HepG2 (cell line): Measurements from ENCODE around the gene STOM. TPM values are rescaled to one million over a fixed set of nuclear protein-coding genes. Genes with fewer than 3 reads are reported as not detected.

ENCODE experiments used
- ATAC-seq: fragments of 200-7000 bp; cut with Tn5 transposase; 3 replicates; pipeline ENCODE4 v1.9.1; 2020; ENCODE audit warnings: mild to moderate bottlenecking, moderate library complexity
- BruUV-seq: library from RNA; stranded (reverse); fragments of 400-500 nt; replicated peaks from 2 replicates; lab custom pipeline; 2021; lab: Mats Ljungman, UMichigan
- CTCF ChIA-PET: fragments of 300-600 bp; formaldehyde crosslinking; extraction: SDS; loops from one replicate; lab custom pipeline; 2021; ENCODE audit warnings: low total read pairs, inconsistent platforms, low intra/inter-chr PET ratio; lab: Yijun Ruan, JAX
- POLR2A ChIA-PET: fragments of 350-600 bp; sonication (Branson Sonifier 250); formaldehyde crosslinking; loops from one replicate; lab custom pipeline; 2020; ENCODE audit warnings: antibody characterized with exemption, inconsistent platforms; lab: Yijun Ruan, JAX
- DNase-seq: peaks from one replicate; pipeline ENCODE4 v3.0.0-alpha.2; 2015; ENCODE audit warnings: low spot score
- FAIRE-seq: peaks from 3 replicates; lab custom pipeline; 2011; peaks lifted over from hg19 to GRCh38; lab: Jason Lieb, UNC
- H2AFZ ChIP-seq: one replicate; pipeline ENCODE4 v1.6.1; 2011; ENCODE audit warnings: low read length, inconsistent platforms
- H3K27ac ChIP-seq: fragments of 300-600 bp; 3 replicates; pipeline ENCODE4 v1.8.0; 2011; ENCODE audit warnings: mixed run types, mild to moderate bottlenecking, mixed read lengths, low read length, inconsistent platforms; ENCODE audit not compliant: insufficient read depth; ENCODE audit errors: extremely low read length
- H3K27me3 ChIP-seq, 2 experiments: fragments of 200-600 bp in 1 of 2; 2 replicates in 1 of 2; 3 replicates in 1 of 2; pipeline versions ENCODE4 v1.6.0 to v1.8.0; 2011; ENCODE audit warnings: low read length in 2 of 2, mild to moderate bottlenecking in 2 of 2, moderate library complexity in 2 of 2, inconsistent platforms in 1 of 2; ENCODE audit not compliant: insufficient read depth in 2 of 2, control insufficient read depth in 1 of 2
- H3K36me3 ChIP-seq, 2 experiments: fragments of 200-600 bp in 1 of 2; replicated peaks in 1 of 2; 2 replicates in 1 of 2; 3 replicates in 1 of 2; pipeline versions ENCODE4 v1.5.1 to v1.8.0; 2011; ENCODE audit warnings: low read length in 2 of 2, inconsistent platforms in 1 of 2; ENCODE audit not compliant: insufficient read depth in 2 of 2, control insufficient read depth in 1 of 2
- H3K4me1 ChIP-seq: 2 replicates; pipeline ENCODE4 v1.5.1; 2012; ENCODE audit warnings: low read length, inconsistent platforms; ENCODE audit not compliant: insufficient read depth
- H3K4me2 ChIP-seq: 2 replicates; pipeline ENCODE4 v1.6.0; 2011; ENCODE audit warnings: low read depth, low read length, inconsistent platforms
- H3K4me3 ChIP-seq, 3 experiments: fragments of 200-600 bp in 1 of 3; sonication (generic), shearing (Covaris generic) in 1 of 3; replicated peaks in 1 of 3; 2 replicates each; pipeline ENCODE4 v1.5.1; 2011 to 2016; ENCODE audit warnings: low read length in 3 of 3, inconsistent platforms in 2 of 3, low read depth in 2 of 3, mild to moderate bottlenecking in 2 of 3, control low read depth in 1 of 3, mixed read lengths in 1 of 3; ENCODE audit not compliant: insufficient read depth in 1 of 3
- H3K79me2 ChIP-seq: one replicate; pipeline ENCODE4 v1.6.1; 2011; ENCODE audit warnings: low read length, inconsistent platforms; ENCODE audit not compliant: insufficient read depth
- H3K9ac ChIP-seq: 2 replicates; pipeline ENCODE4 v1.6.0; 2011; ENCODE audit warnings: mild to moderate bottlenecking, low read depth, low read length, inconsistent platforms; ENCODE audit not compliant: insufficient read depth
- H3K9me3 ChIP-seq: 2 replicates; pipeline ENCODE4 v1.5.1; 2012; ENCODE audit warnings: mild to moderate bottlenecking, low read length
- H4K20me1 ChIP-seq: 2 replicates; pipeline ENCODE4 v1.6.0; 2011; ENCODE audit warnings: inconsistent platforms, mild to moderate bottlenecking, low read length, moderate library complexity; ENCODE audit not compliant: insufficient read depth
- ARHGAP35 ChIP-seq: sonication (generic); formaldehyde crosslinking; IDR thresholded peaks from 2 replicates; pipeline ENCODE4 v1.9.0; 2022; ENCODE audit warnings: mild to moderate bottlenecking, inconsistent platforms, moderate library complexity, missing genetic modification reagents, borderline replicate concordance
- RFX5 ChIP-seq: IDR thresholded peaks from 2 replicates; pipeline ENCODE4 v1.6.1; 2011; ENCODE audit warnings: low read depth, low read length, improper control_type of control experiment
- TBX2 ChIP-seq: sonication (generic); formaldehyde crosslinking; IDR thresholded peaks from 2 replicates; pipeline ENCODE4 v1.5.0; 2020; ENCODE audit warnings: missing genetic modification reagents, mild to moderate bottlenecking, borderline replicate concordance
- ZFP36 ChIP-seq: fragments of 150-350 bp; IDR thresholded peaks from 2 replicates; pipeline ENCODE4 v1.6.1; 2018; ENCODE audit warnings: borderline replicate concordance, low read length, low read depth; ENCODE audit not compliant: partially characterized antibody
- ZNF556 ChIP-seq: sonication (generic); formaldehyde crosslinking; IDR thresholded peaks from 2 replicates; pipeline ENCODE4 v1.4.0; 2020; ENCODE audit warnings: mild to moderate bottlenecking, missing genetic modification reagents, borderline replicate concordance
- ZNF768 ChIP-seq: sonication (generic); formaldehyde crosslinking; IDR thresholded peaks from 2 replicates; pipeline ENCODE4 v1.4.0; 2020; ENCODE audit warnings: missing genetic modification reagents
- ZNF850 ChIP-seq: sonication (generic); formaldehyde crosslinking; conservative IDR thresholded peaks from 2 replicates; pipeline ENCODE4 v1.9.0; 2021; ENCODE audit warnings: mild to moderate bottlenecking, missing genetic modification reagents
- WGBS: methylation state at CpG from one replicate; pipeline ENCODE4 v1.1.6; 2017; ENCODE audit warnings: low lambda C conversion rate; 5-methylcytosine and 5-hydroxymethylcytosine counted together
- in situ Hi-C: cut with HindIII; loops from 2 replicates; pipeline ENCODE4 v1.10.0; 2017; ENCODE audit warnings: low pct_unique_long_range_greater_than_20kb; ENCODE audit not compliant: extremely low pct_ligation_motif_present
- intact Hi-C: fragments of 100-400 bp; cut with micrococcal nuclease; formaldehyde crosslinking; loops from one replicate; pipeline ENCODE4 v1.10.0; 2022; ENCODE audit not compliant: unreplicated experiment
- polyA plus RNA-seq, 8 experiments: library from polyadenylated mRNA; depleted of rRNA in 3 of 8; stranded (reverse) in 7 of 8; unstranded in 1 of 8; fragments of >200 nt; fragmentation: Illumina TruSeq in 4 of 8; extraction: Trizol in 4 of 8; gene quantifications; 2 replicates each; pipeline versions ENCODE4 v1.2.1 to v1.2.3, GENCODE V29; 2011 to 2016; ENCODE audit warnings: low read depth in 4 of 8, missing spikeins in 1 of 8, mixed read lengths in 1 of 8; ENCODE audit not compliant: insufficient read depth in 1 of 8
- total RNA-seq, 5 experiments: library from RNA; depleted of rRNA; stranded (reverse); fragments of >200 nt; fragmentation: Illumina TruSeq; extraction: Trizol; gene quantifications; 2 replicates each; pipeline ENCODE4 v1.2.3, GENCODE V29; 2016; ENCODE audit warnings: low read depth in 1 of 5
- TF ChIP-seq, protein P1 (sequence below): sonication (generic); formaldehyde crosslinking; IDR thresholded peaks from 2 replicates; pipeline ENCODE4 v1.8.0; 2022; ENCODE audit warnings: mild to moderate bottlenecking, missing genetic modification reagents, borderline replicate concordance

STOM gene
- total and polyA plus RNA-seq, 2 of the 13 experiments (the other 11 are each of a cell fraction or from before 2014, with no cell fraction given): 43.6 to 165 TPM

DNA sequence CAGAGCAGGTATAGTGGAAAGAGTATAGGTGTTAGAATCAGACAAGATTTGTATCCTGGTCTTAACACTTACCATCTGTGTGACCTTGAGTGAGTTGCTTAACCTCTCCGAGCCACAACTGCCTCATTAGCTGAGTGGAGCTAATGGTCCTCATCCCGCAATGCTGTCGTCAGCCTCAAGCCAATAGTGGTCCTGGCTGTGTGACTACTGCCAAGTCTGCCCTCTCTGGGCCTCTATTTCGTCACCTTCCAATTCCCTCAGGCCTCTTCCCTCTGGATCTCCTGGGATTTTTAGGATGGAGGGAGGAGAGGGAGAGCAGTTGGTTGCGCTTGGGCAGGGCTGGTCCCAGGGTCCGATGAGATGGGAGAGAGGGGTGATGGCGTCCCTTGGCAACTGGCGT, 41.6 kb downstream of the STOM start:
- POLR2A ChIA-PET: interaction anchor here (2.6 kb wide), 1 partner anchor 41 kb away, joined by 6 read pairs; no protein-coding TSS in a partner anchor
- no peaks in the 10 kb centered on the region for H4K20me1 ChIP-seq
- H3K4me1 ChIP-seq: peaks cover 32% of the 10 kb centered on the region
- no TSS peak for BruUV-seq
- H2AFZ ChIP-seq: no peak overlapping the region
- FAIRE-seq: no peak
- no peaks in the 10 kb centered on the region for H3K9me3 ChIP-seq
- WGBS: 84% methylated on average over 8 of the region's 8 CpGs
- H3K79me2 ChIP-seq: no peaks in the 10 kb centered on the region
- ATAC-seq: no peak
- CTCF ChIA-PET: no interaction called here
- H3K27me3 ChIP-seq: no peaks in the 10 kb centered on the region
- H3K4me2 ChIP-seq: no peak overlapping the region
- H3K36me3 ChIP-seq: peaks cover 56 to 92% of the 10 kb centered on the region in 2 experiments
- DNase-seq: no peak
- H3K4me3 ChIP-seq: no peak overlapping the region
- TF ChIP-seq ZNF556 (CRISPR knock-in tag): no peak
- TF ChIP-seq ARHGAP35: no peak
- no peak for TF ChIP-seq ZNF850 (CRISPR knock-in tag)
- TF ChIP-seq TBX2: no peak
- no peak for TF ChIP-seq RFX5
- peak; percentile 80 for TF ChIP-seq ZNF768
- TF ChIP-seq, protein P1, sequence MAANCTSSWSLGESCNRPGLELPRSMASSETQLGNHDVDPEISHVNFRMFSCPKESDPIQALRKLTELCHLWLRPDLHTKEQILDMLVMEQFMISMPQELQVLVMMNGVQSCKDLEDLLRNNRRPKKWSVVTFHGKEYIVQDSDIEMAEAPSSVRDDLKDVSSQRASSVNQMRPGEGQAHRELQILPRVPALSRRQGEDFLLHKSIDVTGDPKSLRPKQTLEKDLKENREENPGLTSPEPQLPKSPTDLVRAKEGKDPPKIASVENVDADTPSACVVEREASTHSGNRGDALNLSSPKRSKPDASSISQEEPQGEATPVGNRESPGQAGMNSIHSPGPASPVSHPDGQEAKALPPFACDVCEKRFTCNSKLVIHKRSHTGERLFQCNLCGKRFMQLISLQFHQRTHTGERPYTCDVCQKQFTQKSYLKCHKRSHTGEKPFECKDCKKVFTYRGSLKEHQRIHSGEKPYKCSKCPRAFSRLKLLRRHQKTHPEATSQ (CRISPR knock-in tag): no peak
- TF ChIP-seq ZFP36: no peak
- H3K27ac ChIP-seq: no peak overlapping the region
- intact Hi-C loops (no loop called here), in situ Hi-C loops (no loop called here)
- H3K9ac ChIP-seq: no peak overlapping the region
